HFF-Myc (cell line): ENCODE data around the gene TOM1L2.

Experiments used
- DNase-seq: peaks from one replicate; pipeline ENCODE4 v3.0.0-alpha.2; 2011; ENCODE audit warnings: low read depth; ENCODE audit errors: extremely low read depth
- H3K4me3 ChIP-seq: replicated peaks from 2 replicates; pipeline ENCODE4 v1.5.1; 2011; ENCODE audit warnings: low read depth, mild to moderate bottlenecking, control low read depth, low read length
- TF ChIP-seq, protein P1 (sequence below): IDR thresholded peaks from 2 replicates; pipeline ENCODE4 v1.5.1; 2012; ENCODE audit warnings: mild to moderate bottlenecking, low read depth, low read length, control low read depth; ENCODE audit errors: missing control alignments

The TOM1L2 gene

GRCh38 chr17:17890773-17891759, 81.1 kb downstream of the TOM1L2 start:
- H3K4me3 ChIP-seq, result no peak overlapping the region
- TF ChIP-seq, protein P1, sequence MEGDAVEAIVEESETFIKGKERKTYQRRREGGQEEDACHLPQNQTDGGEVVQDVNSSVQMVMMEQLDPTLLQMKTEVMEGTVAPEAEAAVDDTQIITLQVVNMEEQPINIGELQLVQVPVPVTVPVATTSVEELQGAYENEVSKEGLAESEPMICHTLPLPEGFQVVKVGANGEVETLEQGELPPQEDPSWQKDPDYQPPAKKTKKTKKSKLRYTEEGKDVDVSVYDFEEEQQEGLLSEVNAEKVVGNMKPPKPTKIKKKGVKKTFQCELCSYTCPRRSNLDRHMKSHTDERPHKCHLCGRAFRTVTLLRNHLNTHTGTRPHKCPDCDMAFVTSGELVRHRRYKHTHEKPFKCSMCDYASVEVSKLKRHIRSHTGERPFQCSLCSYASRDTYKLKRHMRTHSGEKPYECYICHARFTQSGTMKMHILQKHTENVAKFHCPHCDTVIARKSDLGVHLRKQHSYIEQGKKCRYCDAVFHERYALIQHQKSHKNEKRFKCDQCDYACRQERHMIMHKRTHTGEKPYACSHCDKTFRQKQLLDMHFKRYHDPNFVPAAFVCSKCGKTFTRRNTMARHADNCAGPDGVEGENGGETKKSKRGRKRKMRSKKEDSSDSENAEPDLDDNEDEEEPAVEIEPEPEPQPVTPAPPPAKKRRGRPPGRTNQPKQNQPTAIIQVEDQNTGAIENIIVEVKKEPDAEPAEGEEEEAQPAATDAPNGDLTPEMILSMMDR, result peak; percentile 91
- DNase-seq, result no peak

GRCh38 chr17:17889922-17890321, 82.3 kb downstream of the TOM1L2 start:
- DNase-seq, result no peak
- TF ChIP-seq, protein P1, result no peak
- no peak overlapping the region for H3K4me3 ChIP-seq

DNA sequence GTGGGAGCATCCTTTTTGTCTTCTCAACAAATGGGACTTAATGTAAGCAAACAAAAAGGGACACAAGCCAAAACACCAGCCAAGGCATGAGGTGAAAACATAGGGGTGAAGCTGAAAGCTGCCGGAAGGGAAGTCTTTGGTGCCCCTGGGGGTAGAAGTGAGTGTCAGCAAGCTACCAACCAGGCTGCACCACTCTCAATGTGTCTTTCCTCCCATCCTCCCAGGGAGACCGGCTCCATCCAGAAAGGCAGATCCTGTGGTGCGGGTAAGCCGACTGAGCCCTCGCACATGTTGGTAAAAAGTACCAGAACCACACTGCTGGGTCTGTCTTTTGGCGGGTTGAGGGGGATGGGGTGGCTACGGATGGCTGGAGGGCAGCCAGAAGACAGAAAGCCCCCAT, 83.4 kb downstream of the TOM1L2 start:
- TF ChIP-seq, protein P1, result no peak
- H3K4me3 ChIP-seq, result no peak overlapping the region
- no peak for DNase-seq

GRCh38 chr17:17888371-17888770, 83.8 kb downstream of the TOM1L2 start:
- no peak for DNase-seq
- TF ChIP-seq, protein P1, result no peak
- H3K4me3 ChIP-seq, result no peak overlapping the region

DNA sequence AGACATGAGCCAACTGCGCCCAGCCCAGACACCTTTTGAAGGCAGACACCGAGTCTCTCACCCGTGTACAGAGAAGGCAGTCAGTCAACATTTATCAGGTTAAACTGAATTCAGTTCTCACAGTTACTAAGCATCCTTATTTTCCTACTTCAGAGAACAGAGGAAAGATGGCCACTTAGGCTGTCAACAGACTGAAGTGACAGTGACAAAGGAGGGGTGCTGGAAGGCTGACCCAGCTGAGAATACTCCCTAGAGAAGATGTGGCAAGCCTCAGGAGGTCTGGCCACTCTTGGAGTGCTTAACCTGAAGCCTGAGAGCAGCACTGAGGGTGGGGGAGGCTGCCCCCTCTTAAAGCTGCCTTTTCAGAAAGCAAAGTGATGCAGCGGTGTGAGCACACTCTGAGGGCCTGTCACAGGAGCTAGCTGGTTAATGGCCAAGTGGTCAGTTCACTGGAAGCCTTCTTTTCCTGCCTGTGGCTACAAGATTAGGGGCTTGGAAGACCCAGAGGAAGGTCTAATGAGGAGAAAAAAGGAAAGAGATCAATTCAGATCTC, 84.4 kb downstream of the TOM1L2 start:
- H3K4me3 ChIP-seq, result no peak overlapping the region
- DNase-seq, result no peak
- TF ChIP-seq, protein P1, result no peak

DNA sequence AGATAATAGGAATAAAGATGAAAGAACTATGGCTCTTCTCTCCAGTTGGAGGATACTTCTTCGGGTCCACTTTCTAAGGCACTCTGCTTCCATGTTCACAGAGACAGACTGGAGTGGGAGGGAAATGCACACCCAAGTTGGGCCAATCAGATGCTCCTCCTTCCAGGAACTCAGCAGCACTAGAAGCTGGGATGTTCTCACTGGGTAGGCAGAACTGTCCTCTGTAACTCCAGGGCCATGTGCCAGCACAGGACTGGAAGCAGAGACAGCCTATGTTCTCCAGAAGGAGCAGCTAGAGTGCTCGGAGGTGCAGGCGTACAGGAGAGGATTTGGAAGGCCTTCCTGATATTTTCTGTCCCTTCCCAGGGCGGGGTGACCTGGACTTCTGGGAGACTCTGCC, 85.5 kb downstream of the TOM1L2 start:
- DNase-seq, result no peak
- TF ChIP-seq, protein P1, result no peak
- no peak overlapping the region for H3K4me3 ChIP-seq
